ENCODE results near the gene INSL3. TPM values are rescaled to one million over a fixed set of nuclear protein-coding genes. Genes with fewer than 3 reads are reported as not detected.

Gene INSL3
- polyA plus RNA-seq, 4 donors = 0.13 to 1.4 TPM; not detected in 2

GRCh38 chr19:17831419-17831888, 10.1 kb upstream of the INSL3 start:
- DNase-seq (peak in 1 of 2 donors; percentile 22), FAIRE-seq (no peak)
- no peak overlapping the region for H3K27ac ChIP-seq (ENCODE audit: low read depth in 1 of 3, low read length in 2 of 3)
- H3K9me3 ChIP-seq (ENCODE audit: control insufficient read depth in 2 of 2, insufficient read depth in 1 of 2, low read depth in 1 of 2, low read length in 1 of 2) = no peaks in the 10 kb centered on the region
- 14 to 54% (median 38%) methylated on average over 25 of the region's 25 CpGs for WGBS, 3 donors
- peaks cover 0 to 15% (median 0%) of the 10 kb centered on the region in 3 donors for H3K4me1 ChIP-seq (ENCODE audit: control insufficient read depth in 3 of 3, insufficient read depth in 2 of 3, low read depth in 1 of 3, low read length in 2 of 3)
- H3K4me3 ChIP-seq (ENCODE audit: low read depth in 1 of 3, low read length in 3 of 3) = peak overlapping the region in 1 of 3 donors; percentile 23
- H3K27me3 ChIP-seq (ENCODE audit: control insufficient read depth in 3 of 3, insufficient read depth in 3 of 3, low read length in 3 of 3) = peaks cover 0 to 20% (median 0%) of the 10 kb centered on the region in 3 donors
- peaks cover 0 to 24% (median 0%) of the 10 kb centered on the region in 3 donors for H3K36me3 ChIP-seq (ENCODE audit: control insufficient read depth in 3 of 3, insufficient read depth in 2 of 3, low read depth in 1 of 3, low read length in 3 of 3)

GRCh38 chr19:17830567-17831418, 9.5 kb upstream of the INSL3 start:
- peak; percentile 84 to 87 for DNase-seq
- FAIRE-seq = no peak
- Histone ChIP-seq H3K9me3 (ENCODE audit: control insufficient read depth in 2 of 2, insufficient read depth in 1 of 2, low read depth in 1 of 2, low read length in 1 of 2) (no peaks in the 10 kb centered on the region), H3K27me3 (ENCODE audit: control insufficient read depth in 3 of 3, insufficient read depth in 3 of 3, low read length in 3 of 3) (peaks cover 0 to 20% (median 0%) of the 10 kb centered on the region in 3 donors), H3K36me3 (ENCODE audit: control insufficient read depth in 3 of 3, insufficient read depth in 2 of 3, low read depth in 1 of 3, low read length in 3 of 3) (peaks cover 0 to 24% (median 0%) of the 10 kb centered on the region in 3 donors), H3K4me3 (ENCODE audit: low read depth in 1 of 3, low read length in 3 of 3) (peak overlapping the region in 1 of 3 donors; percentile 34), H3K27ac (ENCODE audit: low read depth in 1 of 3, low read length in 2 of 3) (peak overlapping the region in 1 of 3 donors; percentile 21), H3K4me1 (ENCODE audit: control insufficient read depth in 3 of 3, insufficient read depth in 2 of 3, low read depth in 1 of 3, low read length in 2 of 3) (peaks cover 0 to 15% (median 0%) of the 10 kb centered on the region in 3 donors)
- WGBS, 3 donors = 26 to 36% (median 28%) methylated on average over 39 to 50 of the region's 50 CpGs

- FAIRE-seq (no peak), DNase-seq (peak; percentile 51 to 65)
- peaks cover 0 to 18% (median 0%) of the 10 kb centered on the region in 3 donors for H3K36me3 ChIP-seq (ENCODE audit: control insufficient read depth in 3 of 3, insufficient read depth in 2 of 3, low read depth in 1 of 3, low read length in 3 of 3)
- H3K27ac ChIP-seq (ENCODE audit: low read depth in 1 of 3, low read length in 2 of 3) = peak overlapping the region in 1 of 3 donors; percentile 21
- H3K9me3 ChIP-seq (ENCODE audit: control insufficient read depth in 2 of 2, insufficient read depth in 1 of 2, low read depth in 1 of 2, low read length in 1 of 2) = no peaks in the 10 kb centered on the region
- peaks cover 0 to 15% (median 0%) of the 10 kb centered on the region in 3 donors for H3K4me1 ChIP-seq (ENCODE audit: control insufficient read depth in 3 of 3, insufficient read depth in 2 of 3, low read depth in 1 of 3, low read length in 2 of 3)
- H3K27me3 ChIP-seq (ENCODE audit: control insufficient read depth in 3 of 3, insufficient read depth in 3 of 3, low read length in 3 of 3) = peaks cover 0 to 20% (median 0%) of the 10 kb centered on the region in 3 donors
- 13 to 35% (median 34%) methylated on average over 22 to 29 of the region's 29 CpGs for WGBS, 3 donors
- H3K4me3 ChIP-seq (ENCODE audit: low read depth in 1 of 3, low read length in 3 of 3) = peak overlapping the region in 1 of 3 donors; percentile 34
These were observed 8.7 kb upstream of the INSL3 start for GRCh38 chr19:17829855-17830566.

GRCh38 chr19:17826508-17827056, 5.3 kb upstream of the INSL3 start:
- no peak overlapping the region for H3K4me3 ChIP-seq (ENCODE audit: low read depth in 1 of 3, low read length in 3 of 3)
- 73 to 83% (median 74%) methylated on average over 13 of the region's 13 CpGs for WGBS, 3 donors
- FAIRE-seq (no peak), DNase-seq (no peak)
- peaks cover 0 to 13% (median 0%) of the 10 kb centered on the region in 3 donors for H3K4me1 ChIP-seq (ENCODE audit: control insufficient read depth in 3 of 3, insufficient read depth in 2 of 3, low read depth in 1 of 3, low read length in 2 of 3)
- H3K9me3 ChIP-seq (ENCODE audit: control insufficient read depth in 2 of 2, insufficient read depth in 1 of 2, low read depth in 1 of 2, low read length in 1 of 2) = no peaks in the 10 kb centered on the region
- H3K36me3 ChIP-seq (ENCODE audit: control insufficient read depth in 3 of 3, insufficient read depth in 2 of 3, low read depth in 1 of 3, low read length in 3 of 3) = peaks cover 0 to 8% (median 0%) of the 10 kb centered on the region in 3 donors
- peaks cover 0 to 7% (median 0%) of the 10 kb centered on the region in 3 donors for H3K27me3 ChIP-seq (ENCODE audit: control insufficient read depth in 3 of 3, insufficient read depth in 3 of 3, low read length in 3 of 3)
- H3K27ac ChIP-seq (ENCODE audit: low read depth in 1 of 3, low read length in 2 of 3) = no peak overlapping the region

DNA sequence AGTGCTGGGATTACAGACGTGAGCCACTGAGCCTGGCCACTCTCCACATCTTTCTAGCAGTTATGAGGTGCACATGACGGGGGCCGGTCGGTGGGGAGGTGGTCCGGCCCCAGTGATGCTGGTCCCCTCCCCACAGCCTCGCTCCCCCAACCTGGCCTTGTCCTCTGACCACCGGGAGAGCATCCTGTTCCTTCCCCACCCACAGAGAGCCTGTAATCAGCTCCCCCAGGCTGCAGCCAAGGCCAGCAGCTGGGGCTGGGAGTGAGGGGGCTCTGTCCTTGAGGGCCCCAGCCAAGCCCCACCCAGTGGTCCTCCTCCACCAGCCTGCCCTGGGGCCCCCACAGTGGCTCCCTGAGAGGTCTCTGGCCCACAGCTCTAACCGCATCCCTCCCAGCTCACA, 3.0 kb upstream of the INSL3 start:
- no peak overlapping the region for H3K4me3 ChIP-seq (ENCODE audit: low read depth in 1 of 3, low read length in 3 of 3)
- no peaks in the 10 kb centered on the region for H3K4me1 ChIP-seq (ENCODE audit: control insufficient read depth in 3 of 3, insufficient read depth in 2 of 3, low read depth in 1 of 3, low read length in 2 of 3)
- H3K27me3 ChIP-seq (ENCODE audit: control insufficient read depth in 3 of 3, insufficient read depth in 3 of 3, low read length in 3 of 3) = peaks cover 0 to 5% (median 0%) of the 10 kb centered on the region in 3 donors
- no peak for DNase-seq
- peaks cover 0 to 8% (median 0%) of the 10 kb centered on the region in 3 donors for H3K36me3 ChIP-seq (ENCODE audit: control insufficient read depth in 3 of 3, insufficient read depth in 2 of 3, low read depth in 1 of 3, low read length in 3 of 3)
- WGBS, 3 donors = 64 to 82% (median 69%) methylated on average over 8 of the region's 8 CpGs
- no peak overlapping the region for H3K27ac ChIP-seq (ENCODE audit: low read depth in 1 of 3, low read length in 2 of 3)
- FAIRE-seq = no peak
- H3K9me3 ChIP-seq (ENCODE audit: control insufficient read depth in 2 of 2, insufficient read depth in 1 of 2, low read depth in 1 of 2, low read length in 1 of 2) = no peaks in the 10 kb centered on the region

- H3K36me3 ChIP-seq (ENCODE audit: control insufficient read depth in 3 of 3, insufficient read depth in 2 of 3, low read depth in 1 of 3, low read length in 3 of 3) = peaks cover 0 to 26% (median 0%) of the 10 kb centered on the region in 3 donors
- 30 to 76% (median 46%) methylated on average over 12 to 13 of the region's 13 CpGs for WGBS, 3 donors
- no peaks in the 10 kb centered on the region for H3K4me1 ChIP-seq (ENCODE audit: control insufficient read depth in 3 of 3, insufficient read depth in 2 of 3, low read depth in 1 of 3, low read length in 2 of 3)
- DNase-seq = peak in 1 of 2 donors; percentile 32
- FAIRE-seq = no peak
- no peak overlapping the region for H3K27ac ChIP-seq (ENCODE audit: low read depth in 1 of 3, low read length in 2 of 3)
- no peak overlapping the region for H3K4me3 ChIP-seq (ENCODE audit: low read depth in 1 of 3, low read length in 3 of 3)
- peaks cover 0 to 2% (median 0%) of the 10 kb centered on the region in 3 donors for H3K27me3 ChIP-seq (ENCODE audit: control insufficient read depth in 3 of 3, insufficient read depth in 3 of 3, low read length in 3 of 3)
- H3K9me3 ChIP-seq (ENCODE audit: control insufficient read depth in 2 of 2, insufficient read depth in 1 of 2, low read depth in 1 of 2, low read length in 1 of 2) = no peaks in the 10 kb centered on the region
These were observed 3.5 kb downstream of the INSL3 start for GRCh38 chr19:17817668-17818363.

DNA sequence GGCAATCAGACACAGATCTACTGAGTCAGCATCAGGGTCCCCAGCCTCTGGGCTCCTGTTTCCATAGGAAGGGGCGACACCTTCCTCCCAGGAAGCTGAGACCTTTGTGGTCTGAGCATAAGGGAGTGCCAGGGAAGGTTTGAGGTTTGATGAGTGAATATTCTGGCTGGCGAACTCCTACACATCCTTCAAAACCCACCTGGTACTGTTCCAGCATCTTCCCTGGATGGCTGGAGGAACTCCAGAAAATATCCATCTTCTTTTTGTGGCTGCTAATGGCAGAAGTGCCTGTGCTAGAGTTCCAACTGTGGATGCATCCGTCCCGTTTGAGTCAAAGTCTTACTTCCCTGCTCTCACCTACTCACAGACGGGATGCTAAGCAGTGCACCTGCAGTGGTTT, 9.2 kb downstream of the INSL3 start:
- peaks cover 0 to 82% (median 9%) of the 10 kb centered on the region in 3 donors for H3K36me3 ChIP-seq (ENCODE audit: control insufficient read depth in 3 of 3, insufficient read depth in 2 of 3, low read depth in 1 of 3, low read length in 3 of 3)
- WGBS, 3 donors = 76 to 83% (median 80%) methylated on average over 5 of the region's 5 CpGs
- DNase-seq (no peak), FAIRE-seq (no peak)
- no peaks in the 10 kb centered on the region for H3K27me3 ChIP-seq (ENCODE audit: control insufficient read depth in 3 of 3, insufficient read depth in 3 of 3, low read length in 3 of 3)
- no peak overlapping the region for H3K27ac ChIP-seq (ENCODE audit: low read depth in 1 of 3, low read length in 2 of 3)
- no peaks in the 10 kb centered on the region for H3K4me1 ChIP-seq (ENCODE audit: control insufficient read depth in 3 of 3, insufficient read depth in 2 of 3, low read depth in 1 of 3, low read length in 2 of 3)
- H3K9me3 ChIP-seq (ENCODE audit: control insufficient read depth in 2 of 2, insufficient read depth in 1 of 2, low read depth in 1 of 2, low read length in 1 of 2) = peaks cover 0 to 4% of the 10 kb centered on the region in 2 donors
- H3K4me3 ChIP-seq (ENCODE audit: low read depth in 1 of 3, low read length in 3 of 3) = no peak overlapping the region
